Activated T-cell treated with anti-CD3 and anti-CD28 coated beads, Interleukin-2, amount 50 U/mL, for 72 hours (primary cell): Measurements from ENCODE around the gene CDCA7. TPM values are rescaled to one million over a fixed set of nuclear protein-coding genes. Genes with fewer than 3 reads are reported as not detected.
A peak's percentile ranks its signal among the peaks of the same experiment; 100 is the strongest.
"Not testable (repeated sequence)": the region's sequence is repeated elsewhere in the genome, so short reads cannot be mapped to it uniquely, and the experiment has no call there.

Experiments used
- ATAC-seq, 2 donors: fragments of 150-1000 bp; cut with Tn5 transposase; replicated peaks in 1 of 2; 2 replicates each; pipeline ENCODE4 v1.10.0; 2021; ENCODE audit warnings: moderate library complexity in 2 of 2, mild to moderate bottlenecking in 1 of 2
- DNase-seq, 2 donors: peaks; one replicate each; pipeline ENCODE4 v3.0.0; 2021 to 2022; ENCODE audit warnings: mixed read lengths in 1 of 2
- H3K27ac Mint-ChIP-seq: one replicate; pipeline ENCODE4 v1.8.0; 2022; ENCODE audit warnings: mild to moderate bottlenecking, moderate library complexity, mixed read lengths
- H3K27me3 Mint-ChIP-seq: one replicate; pipeline ENCODE4 v1.8.0; 2022; ENCODE audit warnings: low read depth, mixed read lengths
- H3K36me3 Mint-ChIP-seq, 2 donors: one replicate each; pipeline ENCODE4 v1.8.0; 2022; ENCODE audit warnings: mixed read lengths in 2 of 2, mild to moderate bottlenecking in 1 of 2; ENCODE audit not compliant: insufficient read depth in 2 of 2
- H3K4me1 Mint-ChIP-seq: one replicate; pipeline ENCODE4 v1.8.0; 2022; ENCODE audit warnings: low read depth, mixed read lengths
- H3K4me3 Mint-ChIP-seq, 2 donors: one replicate each; pipeline ENCODE4 v1.8.0; 2022; ENCODE audit warnings: mild to moderate bottlenecking in 2 of 2, mixed read lengths in 2 of 2, moderate library complexity in 2 of 2
- H3K9me3 Mint-ChIP-seq, 2 donors: one replicate each; pipeline ENCODE4 v1.8.0; 2022; ENCODE audit warnings: mixed read lengths in 2 of 2
- total RNA-seq, 2 donors: library from RNA; stranded (reverse); gene quantifications; one replicate each; pipeline ENCODE4 v1.2.3, GENCODE V29; 2022

Gene CDCA7
- total RNA-seq: 10 to 100 TPM; 72.8 to 87.2 TPM

- ATAC-seq (peak; percentile 82 to 84), DNase-seq (peak; percentile 84 to 85)
- peak within 1 kb of the TSS; percentile 91 for H3K27ac Mint-ChIP-seq
- peaks cover 9 to 21% of the 10 kb centered on the region in 2 donors for H3K36me3 Mint-ChIP-seq
- H3K9me3 Mint-ChIP-seq: peaks cover 0 to 1% of the 10 kb centered on the region in 2 donors
- H3K4me1 Mint-ChIP-seq: peaks cover 42% of the 10 kb centered on the region
- peaks cover 41% of the 10 kb centered on the region for H3K27me3 Mint-ChIP-seq
- H3K4me3 Mint-ChIP-seq: peak within 1 kb of the TSS; percentile 86 to 89
Measured at GRCh38 chr2:173354582-173355131, at the start of gene CDCA7. TSS of gene CDCA7 (plus strand) at chr2:173354872. CDS start at chr2:173354964, 92 bp downstream.

GRCh38 chr2:173305303-173305702 is 49.4 kb upstream of the CDCA7 start:
- no peak for DNase-seq
- H3K9me3 Mint-ChIP-seq: peaks cover 5% of the 10 kb centered on the region in 2 donors

DNA sequence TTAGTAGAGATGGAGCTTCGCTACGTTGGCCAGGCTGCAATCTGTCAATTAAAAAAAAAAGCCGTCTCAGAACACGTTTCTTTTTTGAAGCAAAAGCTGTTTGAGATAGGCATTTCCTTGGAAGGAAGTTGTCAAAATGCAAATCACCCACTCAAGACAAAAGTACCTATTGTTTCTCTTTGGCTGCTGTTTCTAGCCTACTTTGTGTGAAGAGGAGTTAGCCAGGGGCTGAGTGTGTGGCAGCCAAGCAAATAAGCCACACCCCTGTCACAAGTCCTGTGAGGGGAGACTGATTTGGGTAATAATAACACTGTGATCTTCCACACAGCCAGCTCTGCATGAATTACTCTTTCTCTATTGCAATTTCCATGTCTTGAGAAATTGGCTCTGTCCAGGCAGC is 47.4 kb upstream of the CDCA7 start:
- no peak for DNase-seq

More at GRCh38 chr2:173305303-173305702, 49.4 kb upstream of the CDCA7 start:
- ATAC-seq: no peak
- Mint-ChIP-seq H3K4me3 (no peak overlapping the region), H3K36me3 (peaks cover 1 to 3% of the 10 kb centered on the region in 2 donors), H3K27ac (no peak overlapping the region), H3K27me3 (no peaks in the 10 kb centered on the region), H3K4me1 (peaks cover 11% of the 10 kb centered on the region)

GRCh38 chr2:173309370-173309769 is 45.3 kb upstream of the CDCA7 start:
- ATAC-seq, DNase-seq, H3K9me3 Mint-ChIP-seq, H3K27ac Mint-ChIP-seq, H3K27me3 Mint-ChIP-seq, H3K36me3 Mint-ChIP-seq, H3K4me3 Mint-ChIP-seq: not testable (repeated sequence)
- peaks cover 11% of the 10 kb centered on the region for H3K4me1 Mint-ChIP-seq

More for the DNA sequence above, 47.4 kb upstream of the CDCA7 start:
- Mint-ChIP-seq H3K4me1 (peaks cover 11% of the 10 kb centered on the region), H3K27ac (peak overlapping the region; percentile 47), H3K9me3 (peaks cover 0 to 2% of the 10 kb centered on the region in 2 donors), H3K4me3 (peak overlapping the region in 1 of 2 donors; percentile 19), H3K27me3 (no peaks in the 10 kb centered on the region), H3K36me3 (peaks cover 0 to 1% of the 10 kb centered on the region in 2 donors)
- ATAC-seq: peak in 1 of 2 donors; percentile 81

DNA sequence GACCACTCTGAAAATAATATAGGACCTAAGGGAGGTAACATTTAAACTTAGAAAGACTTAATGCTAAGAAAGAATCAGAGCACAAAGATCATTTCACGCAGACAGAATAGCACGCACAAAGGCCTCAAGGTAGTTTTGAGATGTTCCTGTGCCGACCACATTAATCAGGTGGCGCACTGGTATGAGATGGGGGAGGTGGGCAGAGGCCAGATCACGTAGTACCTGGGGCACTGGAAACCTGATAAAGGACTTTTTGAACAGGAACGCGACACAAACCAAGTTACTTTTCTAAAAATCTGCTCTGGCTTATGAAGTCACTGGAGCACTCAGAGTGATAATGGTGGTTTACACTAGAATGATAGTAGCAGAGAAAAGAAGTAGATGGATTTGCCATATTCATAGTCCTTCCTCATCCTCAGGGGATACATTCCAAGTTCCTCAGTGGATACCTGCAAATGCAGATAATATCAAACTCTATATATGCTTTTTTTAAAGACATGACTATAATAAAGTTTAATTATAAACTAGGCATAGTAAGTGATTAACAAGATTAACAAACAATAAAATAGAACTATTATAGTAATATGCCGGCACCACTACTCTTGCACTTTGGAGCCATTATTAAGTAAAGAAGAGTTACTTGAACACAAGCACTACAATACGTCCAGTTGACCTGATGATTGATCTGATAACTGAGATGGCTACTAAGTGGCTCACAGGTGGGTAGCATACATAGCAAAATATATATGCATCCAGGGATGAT is 42.6 kb upstream of the CDCA7 start:
- DNase-seq (no peak), ATAC-seq (no peak)
- Mint-ChIP-seq H3K4me3 (no peak overlapping the region), H3K36me3 (peaks cover 0 to 1% of the 10 kb centered on the region in 2 donors), H3K9me3 (no peaks in the 10 kb centered on the region), H3K4me1 (peaks cover 9% of the 10 kb centered on the region), H3K27me3 (no peaks in the 10 kb centered on the region), H3K27ac (no peak overlapping the region)

- H3K4me3 Mint-ChIP-seq: no peak overlapping the region
- peaks cover 17% of the 10 kb centered on the region for H3K27me3 Mint-ChIP-seq
- H3K9me3 Mint-ChIP-seq: peaks cover 8 to 9% of the 10 kb centered on the region in 2 donors
- peaks cover 4 to 16% of the 10 kb centered on the region in 2 donors for H3K36me3 Mint-ChIP-seq
- no peaks in the 10 kb centered on the region for H3K4me1 Mint-ChIP-seq
- no peak for DNase-seq
- no peak overlapping the region for H3K27ac Mint-ChIP-seq
- ATAC-seq: no peak
Measured at GRCh38 chr2:173323371-173323770, 31.3 kb upstream of the CDCA7 start.

GRCh38 chr2:173326806-173327205 is 27.9 kb upstream of the CDCA7 start:
- no peak overlapping the region for H3K27ac Mint-ChIP-seq
- peaks cover 15 to 16% of the 10 kb centered on the region in 2 donors for H3K9me3 Mint-ChIP-seq
- H3K36me3 Mint-ChIP-seq: peaks cover 6 to 21% of the 10 kb centered on the region in 2 donors
- DNase-seq: no peak
- ATAC-seq: no peak
- no peaks in the 10 kb centered on the region for H3K4me1 Mint-ChIP-seq
- peaks cover 16% of the 10 kb centered on the region for H3K27me3 Mint-ChIP-seq
- no peak overlapping the region for H3K4me3 Mint-ChIP-seq

DNA sequence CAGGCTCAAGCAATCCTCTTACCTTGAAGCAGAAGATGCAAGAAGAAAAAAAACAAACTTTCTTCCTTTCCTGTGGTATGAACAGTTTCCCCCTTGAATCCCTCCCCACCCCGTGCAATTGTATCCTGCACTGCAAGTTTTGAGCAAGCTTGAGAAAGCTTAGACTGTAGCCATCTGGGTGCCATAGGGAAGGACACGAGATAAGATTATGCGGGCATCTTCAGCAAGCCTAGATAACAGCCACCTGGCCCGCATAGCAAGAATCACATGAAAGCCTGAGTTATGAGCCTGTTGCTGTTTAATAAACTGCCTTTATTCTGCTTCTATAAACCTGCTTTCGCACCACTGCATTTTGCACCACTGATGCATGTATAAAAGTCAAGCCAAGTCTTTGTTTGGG is 27.3 kb upstream of the CDCA7 start:
- Mint-ChIP-seq H3K27ac (no peak overlapping the region), H3K27me3 (peaks cover 10% of the 10 kb centered on the region), H3K4me1 (no peaks in the 10 kb centered on the region), H3K4me3 (no peak overlapping the region), H3K36me3 (peaks cover 7 to 22% of the 10 kb centered on the region in 2 donors), H3K9me3 (peaks cover 15 to 17% of the 10 kb centered on the region in 2 donors)
- no peak for DNase-seq
- no peak for ATAC-seq

DNA sequence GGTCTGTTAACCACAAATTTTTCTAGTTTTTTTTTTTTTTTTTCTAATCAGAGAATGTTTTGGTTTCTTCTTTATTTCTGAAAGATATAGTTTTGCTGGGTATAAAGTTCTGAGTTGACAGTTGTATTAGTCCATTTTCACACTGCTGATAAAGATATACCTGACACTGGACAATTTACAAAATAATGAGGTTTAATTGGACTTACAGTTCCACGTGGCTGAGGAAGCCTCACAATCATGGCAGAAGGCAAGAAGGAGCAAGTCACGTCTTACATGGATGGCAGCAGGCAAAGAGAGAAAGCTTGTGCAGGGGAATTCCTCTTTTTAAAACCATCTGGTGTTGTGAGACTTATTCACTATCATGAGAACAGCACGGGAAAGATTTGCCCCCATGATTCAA is 21.7 kb upstream of the CDCA7 start:
- not testable (repeated sequence) for DNase-seq, H3K27me3 Mint-ChIP-seq, H3K4me3 Mint-ChIP-seq, ATAC-seq, H3K4me1 Mint-ChIP-seq, H3K27ac Mint-ChIP-seq
- Mint-ChIP-seq H3K36me3 (peaks cover 10 to 23% of the 10 kb centered on the region in 2 donors), H3K9me3 (peaks cover 9 to 18% of the 10 kb centered on the region in 2 donors)

DNA sequence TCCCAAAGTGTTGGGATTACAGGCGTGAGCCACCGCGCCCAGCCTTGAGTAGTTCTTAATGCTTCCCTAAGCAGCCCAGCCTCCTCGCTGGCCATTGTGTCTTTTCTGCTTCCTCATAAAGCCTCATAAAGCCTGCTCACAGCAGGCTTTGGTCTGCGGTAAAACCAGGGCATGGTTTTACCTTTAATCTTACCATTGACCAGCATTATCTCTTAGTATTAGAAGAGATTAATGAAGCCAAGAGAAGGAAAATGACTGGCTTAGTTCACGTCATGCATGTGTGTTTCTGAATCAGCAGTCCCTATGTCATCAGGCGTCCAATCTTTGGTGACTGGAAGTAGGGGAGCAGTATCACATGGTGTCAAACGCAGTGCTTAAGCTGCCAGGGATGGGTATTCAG is 14.9 kb upstream of the CDCA7 start:
- H3K9me3 Mint-ChIP-seq: peaks cover 0 to 5% of the 10 kb centered on the region in 2 donors
- H3K4me3 Mint-ChIP-seq: no peak overlapping the region
- peaks cover 0 to under 1% of the 10 kb centered on the region in 2 donors for H3K36me3 Mint-ChIP-seq
- ATAC-seq: no peak
- H3K27me3 Mint-ChIP-seq: peaks cover 11% of the 10 kb centered on the region
- no peak overlapping the region for H3K27ac Mint-ChIP-seq
- no peaks in the 10 kb centered on the region for H3K4me1 Mint-ChIP-seq
- DNase-seq: no peak

DNA sequence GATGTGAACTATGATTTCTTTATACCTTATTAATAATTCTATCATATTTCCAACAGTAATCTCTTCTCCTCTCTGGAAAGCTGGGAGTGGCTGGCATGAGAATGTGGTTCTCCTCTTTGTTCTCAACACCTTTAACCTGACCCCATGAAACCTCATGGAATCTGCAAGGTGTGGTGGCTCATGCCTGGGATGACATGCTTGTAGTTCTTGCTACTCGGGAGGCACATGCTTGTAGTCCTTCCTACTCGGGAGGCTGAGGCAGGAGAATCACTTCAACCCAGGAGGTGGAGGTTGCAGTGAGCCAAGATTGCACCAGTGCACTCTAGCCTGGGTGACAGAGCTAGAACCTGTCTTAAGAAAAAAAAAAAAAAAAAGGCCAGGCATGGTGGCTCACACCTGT is 10.8 kb upstream of the CDCA7 start:
- ATAC-seq (no peak), DNase-seq (no peak)
- H3K4me3 Mint-ChIP-seq: no peak overlapping the region
- peaks cover 3% of the 10 kb centered on the region in 2 donors for H3K9me3 Mint-ChIP-seq
- H3K27me3 Mint-ChIP-seq: no peaks in the 10 kb centered on the region
- peaks cover 6 to 12% of the 10 kb centered on the region in 2 donors for H3K36me3 Mint-ChIP-seq
- no peaks in the 10 kb centered on the region for H3K4me1 Mint-ChIP-seq
- no peak overlapping the region for H3K27ac Mint-ChIP-seq

DNA sequence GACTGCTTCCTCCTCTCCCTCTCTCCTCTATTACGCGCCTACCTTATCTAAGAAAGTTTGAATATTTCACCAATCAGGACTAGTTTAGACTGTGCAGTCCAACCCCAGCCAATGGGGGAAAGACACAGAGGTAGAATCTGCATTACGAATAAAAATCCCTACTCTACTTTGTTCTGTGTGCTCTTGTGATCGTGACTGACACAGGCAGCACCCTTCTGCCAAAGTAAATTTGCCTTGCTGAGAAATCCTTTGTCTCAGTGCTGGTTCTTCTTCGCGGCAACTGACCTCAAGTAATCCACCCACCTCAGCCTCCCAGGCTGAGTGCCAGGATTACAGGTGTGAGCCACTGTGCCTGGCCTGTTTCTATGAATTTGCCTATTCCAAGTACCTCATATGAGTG is 8.6 kb upstream of the CDCA7 start:
- Mint-ChIP-seq H3K36me3 (peaks cover 6 to 12% of the 10 kb centered on the region in 2 donors), H3K27ac (no peak overlapping the region), H3K4me1 (no peaks in the 10 kb centered on the region), H3K4me3 (no peak overlapping the region), H3K9me3 (peaks cover 3% of the 10 kb centered on the region in 2 donors), H3K27me3 (peaks cover 13% of the 10 kb centered on the region)
- DNase-seq: no peak
- ATAC-seq: no peak

DNA sequence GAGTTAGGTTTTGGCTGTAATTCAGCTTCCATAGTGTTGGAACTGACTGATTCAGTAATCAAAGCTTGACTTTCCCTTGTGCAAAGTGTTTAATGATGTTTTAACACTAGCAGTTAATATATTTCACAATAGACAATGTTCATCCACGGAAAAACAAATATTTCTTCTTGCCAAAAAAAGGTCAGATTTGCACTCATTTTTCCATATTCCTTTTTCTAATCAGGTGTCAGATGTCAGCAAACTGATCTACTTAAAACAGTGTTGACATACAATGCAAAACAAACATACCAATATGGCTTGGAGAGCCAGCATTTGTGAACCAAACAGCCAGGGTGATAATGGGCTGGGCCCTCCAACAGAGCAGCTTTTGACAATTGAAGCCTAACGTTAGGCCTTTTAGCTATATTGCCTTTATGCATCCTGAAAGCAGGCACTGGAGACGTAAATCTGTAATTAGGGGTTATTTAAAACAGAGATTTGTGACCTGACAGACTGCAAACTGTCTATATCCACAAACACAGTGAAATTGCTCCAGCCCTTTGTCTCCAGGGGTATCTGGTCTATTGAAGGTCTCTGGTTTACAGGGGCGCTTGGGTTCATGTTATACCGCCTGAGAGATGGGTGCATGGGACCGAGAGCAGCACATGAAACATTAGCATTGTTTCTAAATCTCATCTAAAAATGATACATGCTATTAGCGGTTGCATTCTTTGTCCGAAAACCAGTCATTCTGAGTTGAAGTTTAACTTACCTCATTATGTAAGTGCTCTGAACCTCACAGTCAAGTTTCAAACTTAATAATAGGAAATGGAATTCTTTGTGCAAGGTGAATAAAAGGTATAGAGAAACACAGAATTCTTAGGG is 7.1 kb upstream of the CDCA7 start:
- H3K36me3 Mint-ChIP-seq: peaks cover 6 to 14% of the 10 kb centered on the region in 2 donors
- DNase-seq: no peak
- no peak for ATAC-seq
- H3K9me3 Mint-ChIP-seq: peaks cover 3 to 4% of the 10 kb centered on the region in 2 donors
- no peak overlapping the region for H3K4me3 Mint-ChIP-seq
- H3K27me3 Mint-ChIP-seq: peaks cover 28% of the 10 kb centered on the region
- no peaks in the 10 kb centered on the region for H3K4me1 Mint-ChIP-seq
- no peak overlapping the region for H3K27ac Mint-ChIP-seq
